Gastroesophageal sphincter (tissue), 4 donors: ENCODE results near the gene IPO4. TPM values are rescaled to one million over a fixed set of nuclear protein-coding genes. Genes with fewer than 3 reads are reported as not detected.
"Not testable (repeated sequence)": the region's sequence is repeated elsewhere in the genome, so short reads cannot be mapped to it uniquely, and the experiment has no call there.

Experiments used
- ATAC-seq: fragments of 150-250 bp; one replicate; pipeline ENCODE4 v1.9.1; 2016; ENCODE audit warnings: mild to moderate bottlenecking, moderate library complexity
- H3K27ac ChIP-seq, 4 donors: fragments of 200-600 bp; sonication (generic) in 3 of 4; 1 replicate in 3 of 4; 2 replicates in 1 of 4; pipeline ENCODE4 v1.5.1; 2016 to 2019
- H3K27me3 ChIP-seq: fragments of 200-600 bp; sonication (generic); one replicate; pipeline ENCODE4 v1.5.1; 2019
- H3K36me3 ChIP-seq, 2 donors: fragments of 200-600 bp; sonication (generic); one replicate each; pipeline ENCODE4 v1.5.1; 2019; ENCODE audit warnings: control low read depth in 1 of 2
- H3K4me1 ChIP-seq, 3 donors: fragments of 200-600 bp; sonication (generic); 1 replicate in 2 of 3; 2 replicates in 1 of 3; pipeline ENCODE4 v1.5.1; 2016 to 2019; ENCODE audit warnings: control low read depth in 2 of 3
- H3K4me3 ChIP-seq, 2 donors: fragments of 200-600 bp; sonication (generic); one replicate each; pipeline ENCODE4 v1.5.1; 2019; ENCODE audit warnings: mild to moderate bottlenecking in 1 of 2, moderate library complexity in 1 of 2
- H3K9me3 ChIP-seq, 3 donors: fragments of 200-600 bp; sonication (generic); one replicate each; pipeline ENCODE4 v1.5.1; 2017 to 2019; ENCODE audit warnings: control low read depth in 2 of 3
- CTCF ChIP-seq, 4 experiments: fragments of 200-600 bp in 2 of 4; fragments of 450-650 bp in 2 of 4; sonication (generic) in 1 of 4; IDR thresholded peaks; one replicate each; pipeline ENCODE4 v1.5.1; 2017 to 2019; ENCODE audit warnings: antibody characterized with exemption in 4 of 4, mild to moderate bottlenecking in 2 of 4, moderate library complexity in 2 of 4
- EP300 ChIP-seq: sonication (generic); formaldehyde crosslinking; IDR thresholded peaks from one replicate; pipeline ENCODE4 v1.6.1; 2017; ENCODE audit warnings: antibody characterized with exemption, mild to moderate bottlenecking
- POLR2A ChIP-seq, 2 donors: fragments of 450-650 bp; IDR thresholded peaks; one replicate each; pipeline ENCODE4 v1.6.1; 2017; ENCODE audit warnings: antibody characterized with exemption in 2 of 2, mild to moderate bottlenecking in 2 of 2, moderate library complexity in 1 of 2
- POLR2AphosphoS5 ChIP-seq: sonication (generic); formaldehyde crosslinking; IDR thresholded peaks from one replicate; pipeline ENCODE4 v1.6.1; 2017; ENCODE audit warnings: antibody characterized with exemption
- WGBS, 2 donors: methylation state at CpG; one replicate each; pipeline ENCODE4 v1.1.5; 2018; ENCODE audit warnings: low coverage in 1 of 2; 5-methylcytosine and 5-hydroxymethylcytosine counted together
- total RNA-seq, 4 donors: library from RNA; depleted of rRNA; stranded (reverse); fragments of >200 nt; gene quantifications; one replicate each; pipeline ENCODE4 v1.1.0, GENCODE V29; 2016

The IPO4 gene
- total RNA-seq, 4 donors from 2014 or later = 16.8 to 31.6 (median 27.0) TPM

GRCh38 chr14:24211311-24211710 lies 22.7 kb upstream of the IPO4 start:
- Histone ChIP-seq H3K4me1 (peaks cover 0 to 43% (median 13%) of the 10 kb centered on the region in 3 donors), H3K9me3 (no peaks in the 10 kb centered on the region), H3K27me3 (no peaks in the 10 kb centered on the region), H3K36me3 (peaks cover 0 to 54% of the 10 kb centered on the region in 2 donors), H3K27ac (no peak overlapping the region), H3K4me3 (no peak overlapping the region)
- 82 to 93% methylated on average over 5 to 6 of the region's 6 CpGs for WGBS, 2 donors
- ATAC-seq = no peak
- TF ChIP-seq POLR2A (IDR thresholded peaks at IDR 0.05) = no peak
- TF ChIP-seq CTCF (IDR thresholded peaks at IDR 0.05) = no peak
- no peak for TF ChIP-seq POLR2AphosphoS5
- no peak for TF ChIP-seq EP300

GRCh38 chr14:24207625-24208024 lies 19.0 kb upstream of the IPO4 start:
- no peak for ATAC-seq
- Histone ChIP-seq H3K27ac (no peak overlapping the region), H3K4me3 (no peak overlapping the region), H3K4me1 (peaks cover 0 to 15% (median 0%) of the 10 kb centered on the region in 3 donors), H3K9me3 (no peaks in the 10 kb centered on the region), H3K36me3 (peaks cover 0 to 87% of the 10 kb centered on the region in 2 donors), H3K27me3 (no peaks in the 10 kb centered on the region)
- WGBS, 2 donors = 100% methylated on average over 2 of the region's 2 CpGs; no CpG with 5 or more reads in 1 of the 2 donors
- no peak for TF ChIP-seq POLR2AphosphoS5
- no peak for TF ChIP-seq CTCF (IDR thresholded peaks at IDR 0.05)

GRCh38 chr14:24207104-24207551 lies 18.5 kb upstream of the IPO4 start:
- Histone ChIP-seq H3K27me3 (no peaks in the 10 kb centered on the region), H3K4me1 (peaks cover 0 to 10% (median 0%) of the 10 kb centered on the region in 3 donors), H3K4me3 (no peak overlapping the region), H3K27ac (no peak overlapping the region), H3K36me3 (peaks cover 0 to 91% of the 10 kb centered on the region in 2 donors), H3K9me3 (no peaks in the 10 kb centered on the region)
- 83% methylated on average over 3 of the region's 5 CpGs; no CpG with 5 or more reads in 1 of the 2 donors for WGBS, 2 donors
- no peak for ATAC-seq
- TF ChIP-seq EP300 (no peak), CTCF (IDR thresholded peaks at IDR 0.05) (no peak), POLR2AphosphoS5 (no peak), POLR2A (IDR thresholded peaks at IDR 0.05) (no peak)

- WGBS, 2 donors = 87 to 94% methylated on average over 8 to 9 of the region's 11 CpGs
- no peak overlapping the region for H3K4me3 ChIP-seq
- H3K4me1 ChIP-seq = peaks cover 0 to 3% (median 0%) of the 10 kb centered on the region in 3 donors
- no peaks in the 10 kb centered on the region for H3K9me3 ChIP-seq
- peaks cover 0 to 95% of the 10 kb centered on the region in 2 donors for H3K36me3 ChIP-seq
- no peak for ATAC-seq
- no peak overlapping the region for H3K27ac ChIP-seq
- no peaks in the 10 kb centered on the region for H3K27me3 ChIP-seq
- no peak for TF ChIP-seq EP300
These were observed 17.9 kb upstream of the IPO4 start for GRCh38 chr14:24206260-24207103.

- H3K27ac ChIP-seq = no peak overlapping the region
- no peaks in the 10 kb centered on the region for H3K27me3 ChIP-seq
- no peak for ATAC-seq
- TF ChIP-seq CTCF (IDR thresholded peaks at IDR 0.05) (no peak), POLR2AphosphoS5 (no peak), POLR2A (IDR thresholded peaks at IDR 0.05) (no peak), EP300 (no peak)
- H3K9me3 ChIP-seq = no peaks in the 10 kb centered on the region
- peaks cover 0 to 93% of the 10 kb centered on the region in 2 donors for H3K36me3 ChIP-seq
- no peak overlapping the region for H3K4me3 ChIP-seq
- 88 to 95% methylated on average over 7 of the region's 7 CpGs for WGBS, 2 donors
- H3K4me1 ChIP-seq = no peaks in the 10 kb centered on the region
These were observed 15.8 kb upstream of the IPO4 start for GRCh38 chr14:24204163-24205146.

- WGBS, 2 donors = 77 to 99% methylated on average over 8 to 12 of the region's 16 CpGs
- not testable (repeated sequence) for H3K9me3 ChIP-seq, H3K27ac ChIP-seq, H3K27me3 ChIP-seq, H3K4me3 ChIP-seq, H3K4me1 ChIP-seq, ATAC-seq
- peaks cover 0 to 88% of the 10 kb centered on the region in 2 donors for H3K36me3 ChIP-seq
These were observed 14.8 kb upstream of the IPO4 start for GRCh38 chr14:24203249-24203886.

- not testable (repeated sequence) for ATAC-seq, H3K9me3 ChIP-seq, H3K4me3 ChIP-seq, H3K27ac ChIP-seq, H3K27me3 ChIP-seq
- Histone ChIP-seq H3K4me1 (peaks cover 0 to 16% (median 0%) of the 10 kb centered on the region in 3 donors), H3K36me3 (peaks cover 0 to 80% of the 10 kb centered on the region in 2 donors)
- WGBS, 2 donors = 80 to 81% methylated on average over 6 to 8 of the region's 8 CpGs
These were observed 13.9 kb upstream of the IPO4 start for GRCh38 chr14:24202538-24202937.
